Stimulated activated CD4-positive, alpha-beta T cell treated with anti-CD3 and anti-CD28 coated beads, Interleukin-2, amount 100 ng/mL, for 4 hours (primary cell): ENCODE measurements around the gene PIGM.

Experiments
- DNase-seq: peaks from one replicate; pipeline ENCODE4 v3.0.0-alpha.2; 2020; ENCODE audit warnings: low read depth

The PIGM gene

GRCh38 chr1:160031365-160032164 is at the start of gene PIGM:
PIGM (minus strand) TSS chr1:160031990; CDS start chr1:160031739, 251 bp downstream.
- peak; percentile 86 for DNase-seq

DNA sequence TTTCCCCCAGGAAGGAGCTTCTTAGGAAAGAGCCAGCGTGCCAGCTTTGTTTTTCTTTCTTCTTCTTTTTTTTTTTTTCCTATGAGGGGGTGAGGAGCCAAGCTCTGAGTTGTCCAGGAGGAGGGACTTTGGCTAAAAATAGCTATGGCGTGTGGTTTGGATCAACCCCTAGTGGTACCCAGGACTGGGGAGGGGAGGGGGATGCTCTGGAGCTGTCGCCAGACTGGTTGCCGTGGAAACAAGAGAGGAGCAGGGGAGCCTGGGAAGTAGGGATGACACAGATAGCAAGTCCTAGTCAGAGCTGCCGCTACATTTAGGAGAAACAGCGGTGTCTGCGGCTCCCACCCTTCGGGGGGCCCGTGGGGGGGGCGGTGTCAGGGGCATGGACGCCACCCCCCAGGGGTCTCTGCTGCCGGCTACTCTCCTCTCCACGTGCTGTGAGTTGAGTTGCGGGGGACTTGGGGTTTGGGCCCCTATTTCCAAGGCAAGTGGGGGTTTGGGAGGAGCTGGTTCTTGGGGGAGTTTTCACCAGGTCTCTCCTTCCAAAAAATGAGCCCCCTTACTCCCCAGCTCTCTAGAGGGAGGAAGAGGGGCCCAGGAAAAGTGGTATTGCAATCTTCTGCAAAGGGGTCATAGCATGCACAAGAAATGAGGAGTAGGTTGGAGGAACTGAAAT is 49.6 kb upstream of the PIGM start, which contains the start of gene KCNJ9:
KCNJ9 (plus strand) TSS at position 278 of the 676 bp plus-strand sequence. CDS start 2,493 bp downstream, outside the sequence.
- no peak for DNase-seq

DNA sequence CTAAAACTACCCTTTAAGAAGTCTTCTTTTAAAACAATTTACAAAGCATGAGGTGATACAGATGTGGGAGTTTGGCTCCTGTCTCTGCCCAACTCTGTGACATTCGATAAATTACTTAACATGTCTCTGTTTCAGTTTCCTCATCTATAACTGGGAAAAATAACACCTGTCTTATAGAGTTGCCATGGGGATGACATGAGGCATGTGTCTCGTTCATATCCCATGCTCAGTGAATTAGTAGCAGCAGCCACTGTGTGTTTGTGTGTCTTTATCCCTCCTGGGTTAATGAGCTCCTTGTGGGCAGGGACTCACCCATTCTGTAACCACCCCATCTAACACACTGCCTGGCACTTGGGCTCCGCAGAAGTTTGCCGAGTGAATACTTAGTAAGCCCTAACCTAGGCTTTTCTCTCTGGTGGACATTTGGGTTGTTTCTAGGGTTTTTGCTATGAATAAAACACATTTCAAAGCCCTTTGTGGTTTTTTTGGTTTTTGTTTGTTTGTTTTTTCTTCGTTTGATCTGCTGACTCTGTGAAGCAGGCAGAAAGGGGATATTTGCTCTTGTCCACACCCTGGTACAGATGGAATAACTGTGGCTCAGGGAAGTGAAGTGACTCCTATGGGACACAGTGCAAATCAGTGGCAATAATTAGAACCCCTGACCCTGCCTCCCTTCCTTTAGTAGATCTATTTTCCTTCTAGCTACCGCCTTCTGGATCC is 48.8 kb upstream of the PIGM start:
- no peak for DNase-seq

DNA sequence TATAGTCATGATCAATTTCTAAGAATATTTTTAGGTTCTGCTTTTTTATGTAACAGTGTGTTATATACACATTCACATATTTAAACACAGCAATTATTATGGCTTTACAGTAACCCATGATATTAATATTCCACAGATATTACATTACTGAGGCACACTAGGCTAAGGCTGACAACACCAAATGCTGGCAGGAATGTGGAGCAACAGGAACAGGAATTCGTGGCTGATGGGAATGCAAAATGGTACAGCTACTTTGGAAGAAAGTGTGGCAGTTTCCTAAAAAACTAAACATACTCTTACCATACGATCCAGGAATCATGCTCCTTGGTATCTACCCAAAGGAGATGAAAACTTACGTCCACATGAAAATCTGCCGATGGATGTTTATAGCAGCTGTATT is 47.7 kb upstream of the PIGM start:
- no peak for DNase-seq

DNA sequence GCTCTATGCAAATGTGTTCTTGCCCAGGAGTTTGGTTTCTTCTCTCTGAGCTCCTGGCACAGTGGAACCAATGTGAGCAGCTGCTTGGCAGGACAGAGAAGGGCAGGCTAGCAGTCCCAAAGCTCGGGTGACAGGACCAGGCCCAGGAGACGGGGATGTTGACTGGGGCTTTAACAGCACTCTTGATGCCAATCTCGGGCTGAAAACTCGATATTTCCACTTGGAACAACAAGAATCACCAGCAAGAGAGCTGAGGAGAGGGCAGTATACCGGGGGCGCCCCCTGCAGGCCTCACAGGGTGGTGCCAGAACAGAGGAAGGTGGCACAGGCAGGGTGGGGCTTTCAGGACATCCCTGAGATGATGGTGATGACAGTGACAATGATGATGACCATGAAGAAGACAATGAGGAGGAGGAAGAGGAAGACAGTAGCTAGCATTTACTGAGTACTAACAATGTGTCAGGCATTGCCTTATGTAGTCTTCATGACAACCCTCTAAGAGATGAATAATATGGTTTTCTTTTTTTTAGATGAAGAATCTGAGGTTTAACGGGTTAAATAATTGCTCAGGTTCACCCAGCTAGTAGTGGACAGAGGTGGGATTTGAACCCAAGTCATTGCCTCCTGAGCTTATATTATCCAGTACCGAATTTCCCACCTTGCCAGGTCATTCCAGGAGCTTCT is 46.9 kb upstream of the PIGM start:
- no peak for DNase-seq

DNA sequence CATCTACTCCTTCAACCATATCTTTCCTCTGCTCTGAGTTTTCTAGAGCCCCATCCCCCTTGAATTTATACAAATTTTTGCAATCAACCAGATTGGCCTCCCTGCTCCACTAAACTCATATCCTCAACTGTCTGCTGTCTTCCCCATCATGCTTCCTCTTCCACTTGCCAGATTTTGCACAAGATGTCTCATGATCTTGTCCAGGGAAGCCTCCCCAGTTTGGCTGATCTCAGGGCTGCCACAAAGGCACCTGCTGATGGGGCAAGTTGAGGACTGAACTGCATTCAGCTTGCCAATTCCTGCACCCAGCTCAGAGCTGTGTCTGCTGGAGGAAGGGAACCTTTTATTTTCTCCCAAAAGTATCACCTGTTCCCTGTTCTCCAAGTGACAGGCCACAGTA is 45.7 kb upstream of the PIGM start:
- DNase-seq = no peak

DNA sequence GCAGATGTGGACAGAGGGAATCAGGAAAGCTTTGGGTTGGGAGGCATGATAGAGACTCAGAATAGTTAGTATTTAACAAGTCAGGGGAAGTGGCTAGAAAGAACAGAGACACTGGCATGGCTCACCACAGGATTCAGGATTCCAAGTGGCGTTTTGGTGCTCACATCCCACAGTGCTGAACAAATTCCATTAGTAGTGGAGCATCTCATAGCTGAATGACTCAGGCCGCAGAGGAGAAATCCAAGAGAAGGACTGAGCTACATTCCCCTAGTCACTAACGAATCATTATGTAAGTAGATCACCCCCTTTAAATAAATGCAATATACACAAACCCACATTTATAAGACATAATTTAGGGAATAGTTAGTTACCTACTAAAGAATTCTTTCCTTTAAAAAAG is 44.5 kb upstream of the PIGM start:
- DNase-seq = no peak

GRCh38 chr1:160075836-160076235 is 44.0 kb upstream of the PIGM start:
- no peak for DNase-seq

GRCh38 chr1:160074865-160075264 is 43.1 kb upstream of the PIGM start:
- DNase-seq = no peak

DNA sequence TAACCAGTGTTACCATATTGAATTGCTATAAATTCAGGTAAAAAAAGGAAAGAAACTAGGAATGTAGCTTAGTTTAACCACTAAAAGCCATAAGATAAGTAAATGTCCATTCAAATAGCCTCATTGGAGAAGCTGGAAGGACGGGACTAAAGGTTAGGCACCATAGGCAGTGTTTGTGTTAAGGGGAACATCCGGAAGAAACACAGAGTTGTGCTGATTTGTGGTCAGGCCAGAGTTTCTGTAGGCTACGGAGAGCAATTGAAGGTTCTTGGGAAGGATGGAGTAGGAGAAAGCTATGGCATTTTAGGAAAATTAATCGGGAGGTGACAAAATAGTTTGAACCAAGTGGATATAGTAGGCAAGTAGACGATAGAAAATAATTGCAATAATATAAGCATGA is 39.5 kb upstream of the PIGM start:
- DNase-seq = no peak

DNA sequence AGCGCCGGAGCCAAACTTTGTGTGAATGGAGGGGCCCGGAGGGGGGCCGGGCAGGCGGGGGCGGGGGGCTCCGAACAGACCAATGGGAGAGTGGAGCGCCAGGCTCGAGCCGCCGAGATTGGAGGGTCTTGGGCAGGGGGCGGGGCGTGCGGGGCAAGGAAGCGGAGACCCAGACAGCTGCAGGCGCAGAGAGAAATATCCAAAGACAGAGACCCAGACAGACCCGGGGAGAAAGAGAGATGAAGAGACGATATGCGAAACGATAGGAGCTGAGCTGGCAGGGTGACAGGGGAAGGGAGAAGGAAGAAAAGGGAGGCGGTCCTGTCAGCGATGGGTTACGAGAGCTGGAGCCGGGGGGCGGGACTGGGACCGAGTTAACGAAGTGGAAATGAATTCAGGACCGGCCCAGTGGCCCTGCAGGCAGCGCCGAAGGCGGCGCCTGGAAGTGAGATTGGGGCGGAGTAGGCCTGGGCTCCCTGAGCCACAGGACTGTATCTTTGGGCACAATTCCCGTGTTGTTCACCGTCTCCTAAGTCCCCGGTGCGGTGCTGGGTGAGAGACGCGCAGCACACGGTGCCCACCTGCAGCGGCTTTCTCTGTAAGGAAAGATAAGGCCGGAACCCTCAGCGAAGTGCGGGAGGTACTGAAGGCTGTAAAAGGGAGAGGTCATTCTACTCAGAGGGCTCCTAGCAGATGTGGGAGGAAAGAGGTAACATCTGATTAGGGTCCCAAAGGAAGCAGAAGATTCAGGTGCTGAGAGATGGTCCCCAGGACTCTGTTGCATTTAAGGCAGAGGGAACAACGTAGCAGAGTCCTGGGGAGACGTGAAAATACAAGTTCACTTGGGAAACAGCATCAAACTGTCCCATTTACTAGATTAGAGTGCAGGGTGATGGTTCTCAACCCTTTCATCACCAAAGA is 38.7 kb upstream of the PIGM start:
- DNase-seq = peak; percentile 54

DNA sequence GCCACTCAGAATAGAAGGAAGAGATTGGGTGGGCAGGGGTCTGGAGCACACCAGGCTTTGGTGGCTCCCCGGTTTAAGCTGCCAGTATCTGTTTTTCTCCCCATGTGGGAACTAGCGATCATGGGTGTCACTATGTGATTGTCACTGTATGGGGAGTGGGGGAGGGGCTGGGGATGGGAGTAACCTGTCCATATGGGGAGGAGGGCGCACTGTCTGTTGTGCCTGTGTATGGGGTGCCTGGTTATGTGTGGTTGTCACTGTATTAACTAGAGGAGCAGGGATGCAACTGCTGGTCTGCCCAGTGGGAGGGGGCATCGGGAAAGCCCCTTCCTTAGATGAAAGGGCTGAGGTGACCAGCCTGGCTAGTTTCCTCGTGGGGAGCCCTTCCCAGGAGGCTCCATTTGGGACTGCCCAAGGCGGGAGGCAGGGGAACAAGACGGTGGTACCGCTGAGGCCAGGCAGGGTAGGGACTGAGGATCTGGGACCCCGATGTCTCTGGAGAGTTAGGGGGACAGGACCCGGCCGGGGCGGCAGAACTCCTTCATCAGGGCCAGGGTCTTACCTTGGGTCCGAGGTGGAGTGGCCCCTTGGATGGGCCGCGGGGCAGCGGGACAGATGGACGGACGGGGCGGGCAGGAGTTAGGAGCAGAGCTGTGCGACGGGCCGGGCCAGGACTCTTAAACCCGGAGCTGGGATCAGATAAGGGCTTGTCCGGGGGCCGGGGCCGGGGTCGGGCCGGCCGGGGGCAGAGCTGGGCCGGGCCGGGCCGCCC is 37.9 kb upstream of the PIGM start, which contains the start of gene KCNJ10:
KCNJ10 (minus strand) TSS at position 701 of the 772 bp plus-strand sequence. CDS start 27,628 bp downstream, outside the sequence.
- no peak for DNase-seq

DNA sequence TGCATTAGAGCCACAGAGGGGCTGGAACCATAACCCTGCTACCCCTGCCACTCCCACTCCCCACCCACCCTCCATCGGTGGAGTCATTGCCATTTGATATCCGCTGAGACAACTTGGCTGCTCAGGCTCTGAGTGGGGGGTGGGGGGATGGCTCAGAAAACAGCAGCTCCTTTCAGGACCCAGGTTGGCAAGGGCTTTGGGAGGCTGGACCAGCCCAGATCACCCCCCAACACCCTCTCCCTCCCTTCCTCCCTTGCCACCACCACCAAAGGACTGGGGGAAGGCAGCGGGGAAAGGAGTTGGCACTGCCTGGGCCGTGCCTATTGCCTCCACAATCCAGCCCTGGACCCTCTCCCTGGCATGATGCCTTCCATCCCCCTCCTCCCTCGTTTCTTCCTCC is 36.4 kb upstream of the PIGM start:
- no peak for DNase-seq

GRCh38 chr1:160066829-160067745 is 35.3 kb upstream of the PIGM start:
- no peak for DNase-seq

DNA sequence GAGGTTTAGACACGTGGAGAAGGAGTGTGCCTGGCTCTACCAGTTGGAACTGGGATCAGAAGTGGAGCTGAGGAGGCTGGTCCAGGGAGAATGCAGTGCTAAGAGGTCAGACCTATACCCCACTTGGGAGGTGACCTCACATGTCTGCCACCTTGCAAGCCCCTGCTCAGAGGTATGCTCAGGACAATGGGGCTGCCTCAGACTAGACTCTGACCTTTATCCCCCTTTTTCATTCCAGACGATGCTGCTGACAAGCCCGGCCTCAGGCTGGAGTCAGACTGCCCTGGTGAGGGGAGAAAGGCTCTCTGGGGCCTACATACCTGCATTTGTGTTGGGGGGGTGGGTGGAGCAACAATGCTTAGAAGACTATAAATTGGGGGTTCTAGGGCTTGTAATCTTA is 33.0 kb upstream of the PIGM start:
- no peak for DNase-seq

DNA sequence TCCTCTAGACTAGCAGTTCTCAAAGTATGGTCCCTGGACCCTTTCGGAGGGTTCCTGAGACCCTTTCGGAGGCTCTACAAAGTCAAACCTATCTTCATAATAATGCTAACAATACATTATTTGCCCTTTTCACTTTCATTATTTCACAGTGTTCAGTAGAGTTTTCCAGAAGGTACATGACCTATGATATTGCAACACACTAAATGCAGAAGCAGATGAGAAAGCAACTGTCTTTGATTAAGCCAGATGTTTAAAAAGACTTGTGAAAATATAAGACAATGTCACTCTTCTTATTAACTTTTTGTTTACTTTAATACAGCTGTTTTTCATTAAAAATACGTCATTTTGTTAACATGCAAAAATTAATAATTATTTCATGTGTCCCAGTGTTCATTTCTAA is 32.4 kb upstream of the PIGM start:
- DNase-seq = no peak

- DNase-seq = no peak
Measured at GRCh38 chr1:160063176-160063575, 31.4 kb upstream of the PIGM start.

GRCh38 chr1:160062230-160062532 is 30.4 kb upstream of the PIGM start:
- no peak for DNase-seq
